GM18505 (cell line): ENCODE measurements around the gene RNF182.
"Not testable (repeated sequence)": the region's sequence is repeated elsewhere in the genome, so short reads cannot be mapped to it uniquely, and the experiment has no call there.

ENCODE experiments used
- ATAC-seq: cut with Tn5 transposase; IDR thresholded peaks from one replicate; pipeline ENCODE4 v1.9.1; 2021; ENCODE audit not compliant: unreplicated experiment
- POLR2A ChIP-seq: IDR thresholded peaks from 4 replicates; pipeline ENCODE4 v1.6.1; 2011; ENCODE audit warnings: borderline replicate concordance; ENCODE audit not compliant: insufficient read depth, insufficient read length; ENCODE audit errors: extremely low read depth

RNF182 gene

GRCh38 chr6:13965582-13966127, 40.9 kb downstream of the RNF182 start:
- TF ChIP-seq POLR2A: no peak
- no peak for ATAC-seq

GRCh38 chr6:13971303-13971702, 46.6 kb downstream of the RNF182 start:
- no peak for TF ChIP-seq POLR2A
- ATAC-seq: no peak

- ATAC-seq: not testable (repeated sequence)
Measured at GRCh38 chr6:13972602-13973001, 47.9 kb downstream of the RNF182 start.

- ATAC-seq: not testable (repeated sequence)
Measured at GRCh38 chr6:13973422-13973821, 48.7 kb downstream of the RNF182 start.

- no peak for TF ChIP-seq POLR2A
- no peak for ATAC-seq
Measured at GRCh38 chr6:13978102-13978640, 53.4 kb downstream of the RNF182 start.

GRCh38 chr6:13978787-13979186, 54.0 kb downstream of the RNF182 start:
- no peak for TF ChIP-seq POLR2A
- ATAC-seq: no peak

GRCh38 chr6:13979284-13980171, 54.8 kb downstream of the RNF182 start:
- no peak for ATAC-seq

GRCh38 chr6:13980534-13980933, 55.8 kb downstream of the RNF182 start:
- no peak for ATAC-seq
- TF ChIP-seq POLR2A: no peak

More at GRCh38 chr6:13979284-13980171, 54.8 kb downstream of the RNF182 start:
- no peak for TF ChIP-seq POLR2A

- TF ChIP-seq POLR2A: no peak
- ATAC-seq: no peak
Measured at GRCh38 chr6:13985663-13986325, 61.0 kb downstream of the RNF182 start.

GRCh38 chr6:13986700-13987399, 62.1 kb downstream of the RNF182 start:
- no peak for ATAC-seq
- no peak for TF ChIP-seq POLR2A

GRCh38 chr6:13987400-13987865, 62.7 kb downstream of the RNF182 start:
- no peak for ATAC-seq
- no peak for TF ChIP-seq POLR2A

GRCh38 chr6:13988049-13988738, 63.4 kb downstream of the RNF182 start:
- no peak for TF ChIP-seq POLR2A
- ATAC-seq: no peak

GRCh38 chr6:13988908-13989307, 64.2 kb downstream of the RNF182 start:
- ATAC-seq: no peak

More at GRCh38 chr6:13988908-13989307, 64.2 kb downstream of the RNF182 start:
- TF ChIP-seq POLR2A: no peak
